CD4-positive, alpha-beta memory T cell (primary cell): ENCODE measurements around the gene HSPE1. TPM values are rescaled to one million over a fixed set of nuclear protein-coding genes. Genes with fewer than 3 reads are reported as not detected.

Experiments
- CTCF ChIA-PET: fragments of 350-600 bp; sonication (Branson Sonifier 250); formaldehyde crosslinking; loops from one replicate; lab custom pipeline; 2021; ENCODE audit warnings: inconsistent platforms; ENCODE audit not compliant: partially characterized antibody; lab: Charles Lee
- POLR2A ChIA-PET: fragments of 350-600 bp; sonication (Branson Sonifier 250); formaldehyde crosslinking; loops from one replicate; lab custom pipeline; 2021; ENCODE audit not compliant: partially characterized antibody; lab: Charles Lee
- DNase-seq, 5 donors: peaks; one replicate each; pipeline versions ENCODE4 v3.0.0 to v3.0.0-alpha.2; 2020 to 2022; ENCODE audit warnings: mixed read lengths in 1 of 5
- H3K27ac ChIP-seq: one replicate; pipeline ENCODE4 v1.7.0; 2013; ENCODE audit warnings: low read depth, low read length
- H3K27me3 ChIP-seq: 2 replicates; pipeline ENCODE4 v1.7.0; 2013; ENCODE audit warnings: mild to moderate bottlenecking, low read length, moderate library complexity; ENCODE audit not compliant: insufficient read depth
- H3K36me3 ChIP-seq: 2 replicates; pipeline ENCODE4 v1.7.0; 2013; ENCODE audit warnings: mild to moderate bottlenecking, low read length, moderate library complexity; ENCODE audit not compliant: insufficient read depth
- H3K4me1 ChIP-seq: 2 replicates; pipeline ENCODE4 v1.7.0; 2013; ENCODE audit warnings: mild to moderate bottlenecking, low read length, moderate library complexity; ENCODE audit not compliant: insufficient read depth
- H3K4me3 ChIP-seq, 2 donors: one replicate each; pipeline ENCODE4 v1.7.0; 2013; ENCODE audit warnings: low read length in 2 of 2, mild to moderate bottlenecking in 1 of 2
- H3K9me3 ChIP-seq, 2 donors: one replicate each; pipeline ENCODE4 v1.7.0; 2013; ENCODE audit warnings: low read length in 2 of 2, control low read depth in 1 of 2; ENCODE audit not compliant: control insufficient read depth in 1 of 2
- H3K27ac Mint-ChIP-seq, 7 donors: one replicate each; pipeline ENCODE4 v1.8.0; 2020 to 2021; ENCODE audit warnings: mixed read lengths in 7 of 7, mild to moderate bottlenecking in 6 of 7, inconsistent platforms in 3 of 7, moderate library complexity in 3 of 7
- H3K27me3 Mint-ChIP-seq, 2 donors: one replicate each; pipeline ENCODE4 v1.8.0; 2020 to 2021; ENCODE audit warnings: mixed read lengths in 2 of 2
- H3K36me3 Mint-ChIP-seq, 2 donors: one replicate each; pipeline ENCODE4 v1.8.0; 2020 to 2021; ENCODE audit warnings: mixed read lengths in 2 of 2, inconsistent platforms in 1 of 2, mild to moderate bottlenecking in 1 of 2
- H3K4me1 Mint-ChIP-seq, 4 donors: one replicate each; pipeline ENCODE4 v1.8.0; 2020 to 2021; ENCODE audit warnings: mixed read lengths in 4 of 4, mild to moderate bottlenecking in 1 of 4
- H3K4me3 Mint-ChIP-seq, 8 donors: one replicate each; pipeline ENCODE4 v1.8.0; 2020 to 2021; ENCODE audit warnings: mixed read lengths in 8 of 8, mild to moderate bottlenecking in 7 of 8, moderate library complexity in 6 of 8, inconsistent platforms in 3 of 8
- H3K9me3 Mint-ChIP-seq, 8 donors: one replicate each; pipeline ENCODE4 v1.8.0; 2020 to 2021; ENCODE audit warnings: mixed read lengths in 8 of 8, mild to moderate bottlenecking in 5 of 8, inconsistent platforms in 3 of 8, moderate library complexity in 1 of 8
- intact Hi-C: fragments of 100-400 bp; cut with micrococcal nuclease; formaldehyde crosslinking; loops from one replicate; pipeline ENCODE4 v1.15.1; 2023
- polyA plus RNA-seq, 2 donors: library from polyadenylated mRNA; unstranded; fragments of 300-500 nt; fragmentation: Illumina TruSeq; gene quantifications; one replicate each; pipeline ENCODE4 v1.2.3, GENCODE V29; 2021
- total RNA-seq, 2 experiments: library from RNA; stranded (reverse); gene quantifications; one replicate each; pipeline ENCODE4 v1.2.3, GENCODE V29; 2021

HSPE1 gene
- total and polyA plus RNA-seq, 4 experiments from 2014 or later: 52.4 to 145 (median 99.4) TPM

DNA sequence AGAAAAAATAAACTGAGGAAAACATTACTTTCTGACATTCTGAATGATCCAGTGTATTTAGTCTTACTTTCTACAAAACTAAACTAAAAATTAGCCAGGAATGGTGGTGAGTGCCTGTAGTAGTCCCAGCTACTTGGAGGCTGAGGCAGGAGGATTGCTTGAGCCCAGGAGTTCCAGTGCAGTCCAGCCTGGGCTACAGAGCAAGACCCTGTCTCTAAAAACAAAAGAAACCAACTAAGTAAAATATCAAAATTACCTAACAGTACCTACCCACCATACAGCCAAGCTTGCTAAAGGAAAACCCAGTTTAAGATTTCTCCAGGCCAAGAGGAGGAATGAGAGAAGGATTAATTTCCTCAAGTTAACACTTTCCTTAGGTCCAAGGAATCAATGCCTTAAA is 3.5 kb upstream of the HSPE1 start:
- Mint-ChIP-seq H3K9me3 (no peaks in the 10 kb centered on the region), H3K4me1 (peaks cover 32 to 70% (median 40%) of the 10 kb centered on the region in 4 donors), H3K4me3 (peak overlapping the region in 4 of 8 donors; percentile 93 to 99 (median 97)), H3K27ac (peak overlapping the region; percentile 14 to 98 (median 87)), H3K27me3 (no peaks in the 10 kb centered on the region), H3K36me3 (peaks cover 27 to 75% of the 10 kb centered on the region in 2 donors)
- ChIA-PET POLR2A (interaction anchor here (1.1 to 2.1 kb wide), 2 partner anchors 43 to 62 kb away, joined by 4 to 7 read pairs; partner anchors contain the start of genes COQ10B and SF3B1), CTCF (no interaction called here)
- H3K36me3 ChIP-seq: peaks cover 37% of the 10 kb centered on the region
- intact Hi-C loops: loop anchor here (10.0 kb wide), 1 partner anchor 278 kb away; no protein-coding TSS in a partner anchor
- H3K4me3 ChIP-seq: no peak overlapping the region
- peaks cover 47% of the 10 kb centered on the region for H3K4me1 ChIP-seq
- DNase-seq: no peak
- no peaks in the 10 kb centered on the region for H3K27me3 ChIP-seq
- H3K9me3 ChIP-seq: no peaks in the 10 kb centered on the region
- H3K27ac ChIP-seq: no peak overlapping the region

DNA sequence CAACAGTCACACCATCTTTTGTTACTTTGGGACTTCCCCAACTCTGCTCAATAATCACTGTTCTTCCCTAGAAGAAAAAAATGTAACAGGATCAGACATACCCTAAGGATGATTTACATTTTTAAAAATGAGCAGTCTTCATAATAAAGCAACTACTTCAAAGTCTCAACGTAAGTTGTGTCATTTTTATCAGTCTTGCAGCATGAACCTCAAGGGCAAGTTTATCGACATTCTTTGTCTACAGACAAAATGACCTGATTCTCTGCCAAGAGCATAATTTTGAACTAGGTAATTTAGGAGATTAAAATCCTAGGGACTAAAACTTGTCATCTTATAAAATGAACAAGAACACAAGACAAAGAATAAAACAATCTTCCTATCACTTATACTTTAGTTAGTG is 2.9 kb upstream of the HSPE1 start:
- POLR2A ChIA-PET: interaction anchor here (0.8 to 5.6 kb wide), 5 partner anchors 19 to 62 kb away, joined by 3 to 180 read pairs (median 7); partner anchors contain the start of genes COQ10B, MOB4 and SF3B1
- intact Hi-C loops: loop anchor here (10.0 kb wide), 1 partner anchor 277 kb away; no protein-coding TSS in a partner anchor

DNA sequence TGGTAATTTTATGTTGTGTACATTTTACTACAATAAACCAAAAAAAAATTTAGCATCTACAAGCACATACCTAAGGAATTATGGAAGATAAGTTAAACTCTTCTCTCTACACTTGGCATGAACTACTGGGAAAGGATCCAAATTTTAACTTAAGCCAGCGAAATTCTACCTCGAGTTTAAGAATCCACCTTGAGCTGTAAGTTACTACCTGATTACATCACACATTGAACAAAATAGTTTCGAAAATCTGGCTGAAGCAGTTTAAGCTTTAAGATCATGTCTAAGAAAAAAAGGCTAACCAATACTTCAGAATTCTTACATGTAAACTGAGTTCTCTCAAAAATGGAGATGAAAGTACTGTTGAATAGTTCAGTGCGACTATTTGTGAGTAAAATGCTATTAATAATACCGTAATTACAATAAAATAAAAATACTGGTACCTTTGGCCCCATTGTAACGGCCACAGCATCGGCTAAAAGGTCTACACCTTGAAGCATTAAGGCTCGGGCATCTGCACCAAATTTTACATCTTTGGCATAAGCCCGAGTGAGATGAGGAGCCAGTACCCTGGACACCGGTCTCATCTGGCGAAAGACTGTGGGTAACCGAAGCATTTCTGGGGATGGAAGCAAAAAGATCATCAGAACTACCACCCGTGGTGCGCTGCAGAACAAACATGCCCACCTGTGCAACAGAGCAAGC is 1.8 kb upstream of the HSPE1 start:
- peaks cover 64% of the 10 kb centered on the region for H3K4me1 ChIP-seq
- peak overlapping the region; percentile 92 to 99 (median 94) for H3K4me3 Mint-ChIP-seq
- H3K36me3 Mint-ChIP-seq: peaks cover 22 to 79% of the 10 kb centered on the region in 2 donors
- CTCF ChIA-PET: interaction anchor here (0.9 kb wide), 1 partner anchor 8 kb away, joined by 3 read pairs; no protein-coding TSS in a partner anchor
- peak overlapping the region; percentile 92 to 98 (median 97) for H3K27ac Mint-ChIP-seq
- no peaks in the 10 kb centered on the region for H3K27me3 ChIP-seq
- H3K36me3 ChIP-seq: peaks cover 24% of the 10 kb centered on the region
- peaks cover 42 to 79% (median 49%) of the 10 kb centered on the region in 4 donors for H3K4me1 Mint-ChIP-seq
- no peak for DNase-seq
- no peaks in the 10 kb centered on the region for H3K9me3 Mint-ChIP-seq
- H3K9me3 ChIP-seq: no peaks in the 10 kb centered on the region
- peak overlapping the region; percentile 77 for H3K27ac ChIP-seq
- intact Hi-C loops: loop anchor here (10.0 kb wide), 1 partner anchor 276 kb away; no protein-coding TSS in a partner anchor
- POLR2A ChIA-PET: interaction anchor here (0.7 to 5.6 kb wide), 11 partner anchors 10 to 699 kb away, joined by 3 to 180 read pairs (median 13); partner anchors contain the start of genes COQ10B, GTF3C3, MARS2 and MOB4
- no peaks in the 10 kb centered on the region for H3K27me3 Mint-ChIP-seq
- H3K4me3 ChIP-seq: peak overlapping the region; percentile 86 to 87

More for the DNA sequence above, 2.9 kb upstream of the HSPE1 start:
- H3K27me3 Mint-ChIP-seq: no peaks in the 10 kb centered on the region
- Histone ChIP-seq H3K27ac (peak overlapping the region; percentile 77), H3K4me1 (peaks cover 53% of the 10 kb centered on the region), H3K4me3 (no peak overlapping the region), H3K27me3 (no peaks in the 10 kb centered on the region), H3K9me3 (no peaks in the 10 kb centered on the region), H3K36me3 (peaks cover 32% of the 10 kb centered on the region)
- H3K36me3 Mint-ChIP-seq: peaks cover 27 to 79% of the 10 kb centered on the region in 2 donors
- CTCF ChIA-PET: no interaction called here
- peak overlapping the region; percentile 41 to 99 (median 94) for H3K4me3 Mint-ChIP-seq
- H3K4me1 Mint-ChIP-seq: peaks cover 38 to 76% (median 47%) of the 10 kb centered on the region in 4 donors
- peak overlapping the region; percentile 68 to 98 (median 87) for H3K27ac Mint-ChIP-seq
- no peaks in the 10 kb centered on the region for H3K9me3 Mint-ChIP-seq
- no peak for DNase-seq

GRCh38 chr2:197498937-197499593 is 1.1 kb upstream of the HSPE1 start:
- Mint-ChIP-seq H3K4me1 (peaks cover 45 to 79% (median 52%) of the 10 kb centered on the region in 4 donors), H3K36me3 (peaks cover 21 to 83% of the 10 kb centered on the region in 2 donors), H3K4me3 (peak overlapping the region; percentile 92 to 99 (median 94)), H3K27ac (peak overlapping the region; percentile 92 to 98 (median 97)), H3K9me3 (no peaks in the 10 kb centered on the region), H3K27me3 (no peaks in the 10 kb centered on the region)
- intact Hi-C loops: loop anchor here (10.0 kb wide), 1 partner anchor 276 kb away; no protein-coding TSS in a partner anchor
- no peaks in the 10 kb centered on the region for H3K27me3 ChIP-seq
- DNase-seq: peak; percentile 35 to 59 (median 46)
- CTCF ChIA-PET: interaction anchor here (1.1 to 2.6 kb wide), 6 partner anchors 9 to 64 kb away, joined by 3 to 16 read pairs (median 4); partner anchors contain the start of genes MOB4 and SF3B1
- peaks cover 71% of the 10 kb centered on the region for H3K4me1 ChIP-seq
- H3K9me3 ChIP-seq: no peaks in the 10 kb centered on the region
- POLR2A ChIA-PET: interaction anchor here (0.5 to 5.6 kb wide), 25 partner anchors 8 to 1328 kb away, joined by 3 to 180 read pairs (median 5); partner anchors contain the start of genes COQ10B, GTF3C3, MARS2 and MOB4
- peak overlapping the region; percentile 77 for H3K27ac ChIP-seq
- peaks cover 26% of the 10 kb centered on the region for H3K36me3 ChIP-seq
- H3K4me3 ChIP-seq: peak overlapping the region; percentile 86 to 87

- Mint-ChIP-seq H3K9me3 (no peaks in the 10 kb centered on the region), H3K4me1 (peaks cover 39 to 73% (median 53%) of the 10 kb centered on the region in 4 donors), H3K27ac (peak overlapping the region; percentile 92 to 98 (median 96)), H3K27me3 (no peaks in the 10 kb centered on the region), H3K36me3 (peaks cover 15 to 76% of the 10 kb centered on the region in 2 donors), H3K4me3 (peak overlapping the region; percentile 92 to 99 (median 96))
- H3K4me1 ChIP-seq: peaks cover 66% of the 10 kb centered on the region
- H3K4me3 ChIP-seq: peak overlapping the region; percentile 86 to 87
- H3K9me3 ChIP-seq: no peaks in the 10 kb centered on the region
- peaks cover 30% of the 10 kb centered on the region for H3K36me3 ChIP-seq
- peak overlapping the region; percentile 77 for H3K27ac ChIP-seq
- no peaks in the 10 kb centered on the region for H3K27me3 ChIP-seq
- POLR2A ChIA-PET: interaction anchor here (0.9 to 5.6 kb wide), 16 partner anchors 8 to 701 kb away, joined by 3 to 180 read pairs (median 12); partner anchors contain the start of genes COQ10B, GTF3C3, MARS2 and MOB4
- CTCF ChIA-PET: interaction anchor here (1.6 to 2.6 kb wide), 4 partner anchors 13 to 66 kb away, joined by 4 to 16 read pairs (median 8); partner anchors contain the start of genes COQ10B, MOB4 and SF3B1
- intact Hi-C loops: loop anchor here (1.0 kb wide), 5 partner anchors 15 to 861 kb away; partner anchors contain the start of genes CCDC150, COQ10B, MARS2 and SF3B1
- peak in 3 of 5 donors; percentile 24 to 34 (median 29) for DNase-seq
Observed at GRCh38 chr2:197500503-197501131, 438 bp downstream of the HSPE1 start.

- ChIA-PET POLR2A (interaction anchor here (0.6 to 5.6 kb wide), 4 partner anchors 14 to 67 kb away, joined by 4 to 180 read pairs (median 6); partner anchors contain the start of genes COQ10B, MOB4 and SF3B1), CTCF (interaction anchor here (0.7 to 2.3 kb wide), 2 partner anchors 15 to 700 kb away, joined by 4 to 7 read pairs; no protein-coding TSS in a partner anchor)
- H3K9me3 Mint-ChIP-seq: no peaks in the 10 kb centered on the region
- peaks cover 14% of the 10 kb centered on the region for H3K36me3 ChIP-seq
- H3K27me3 Mint-ChIP-seq: no peaks in the 10 kb centered on the region
- H3K27ac Mint-ChIP-seq: peak overlapping the region; percentile 84 to 97 (median 96)
- H3K27ac ChIP-seq: peak overlapping the region; percentile 77
- peaks cover 26 to 60% (median 39%) of the 10 kb centered on the region in 4 donors for H3K4me1 Mint-ChIP-seq
- intact Hi-C loops: no loop called here
- H3K9me3 ChIP-seq: no peaks in the 10 kb centered on the region
- peaks cover 4 to 60% of the 10 kb centered on the region in 2 donors for H3K36me3 Mint-ChIP-seq
- DNase-seq: no peak
- peak overlapping the region; percentile 92 to 99 (median 96) for H3K4me3 Mint-ChIP-seq
- no peaks in the 10 kb centered on the region for H3K27me3 ChIP-seq
- peak overlapping the region in 1 of 2 donors; percentile 42 for H3K4me3 ChIP-seq
- H3K4me1 ChIP-seq: peaks cover 50% of the 10 kb centered on the region
Observed at GRCh38 chr2:197502201-197502600, 2.0 kb downstream of the HSPE1 start.
